Erythroblast (primary cell): ENCODE results near the gene NSFL1C.

Experiments used
- GATA1 ChIP-seq: IDR thresholded peaks from 2 replicates; pipeline ENCODE4 v1.6.1; 2011; ENCODE audit warnings: low read depth, mild to moderate bottlenecking, control low read depth, low read length, moderate library complexity
- POLR2A ChIP-seq: IDR thresholded peaks from 2 replicates; pipeline ENCODE4 v1.6.1; 2011; ENCODE audit warnings: mild to moderate bottlenecking, low read length

DNA sequence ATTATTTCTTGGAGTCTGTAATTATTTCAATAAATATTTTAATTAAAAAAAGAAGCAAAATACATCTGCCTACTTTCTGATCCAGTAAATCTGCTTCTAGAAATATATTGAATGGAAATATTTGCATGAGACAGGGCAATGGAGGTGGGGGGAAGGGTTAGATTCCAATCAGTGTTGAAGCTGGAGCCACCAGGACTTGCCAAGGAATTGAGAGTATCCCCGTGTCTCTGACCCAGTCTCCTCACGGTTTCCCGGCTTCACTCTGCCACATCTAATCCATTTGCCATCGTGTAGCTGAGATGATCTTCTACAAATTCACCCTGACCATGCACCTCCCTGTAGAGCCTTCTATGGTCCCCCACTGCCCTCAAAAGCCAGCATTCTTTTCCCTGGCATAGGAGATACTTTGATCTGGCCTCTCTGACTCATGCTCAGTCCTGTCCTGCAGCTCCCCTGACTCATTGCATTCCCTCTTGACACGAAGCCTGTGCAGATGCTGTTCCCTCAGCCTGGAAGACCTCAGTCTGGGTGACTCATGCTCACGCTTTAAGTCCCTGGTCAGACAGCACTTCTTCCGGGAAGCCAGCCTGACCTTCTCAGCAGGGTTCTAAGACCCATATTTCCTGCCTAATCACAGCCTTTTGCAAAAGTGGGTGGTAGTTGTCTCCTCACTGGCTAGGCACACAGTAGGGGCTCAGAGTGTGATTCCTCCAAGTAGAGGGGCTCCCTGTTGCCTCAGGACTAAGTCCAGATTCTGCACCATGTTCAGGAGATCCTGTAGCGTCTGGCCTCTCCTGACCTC lies 50.8 kb downstream of the NSFL1C start:
- no peak for TF ChIP-seq POLR2A
- TF ChIP-seq GATA1, result no peak
